ENCODE measurements around the gene C5orf47.
"Not testable (repeated sequence)": the region's sequence is repeated elsewhere in the genome, so short reads cannot be mapped to it uniquely, and the experiment has no call there.

The C5orf47 gene

DNA sequence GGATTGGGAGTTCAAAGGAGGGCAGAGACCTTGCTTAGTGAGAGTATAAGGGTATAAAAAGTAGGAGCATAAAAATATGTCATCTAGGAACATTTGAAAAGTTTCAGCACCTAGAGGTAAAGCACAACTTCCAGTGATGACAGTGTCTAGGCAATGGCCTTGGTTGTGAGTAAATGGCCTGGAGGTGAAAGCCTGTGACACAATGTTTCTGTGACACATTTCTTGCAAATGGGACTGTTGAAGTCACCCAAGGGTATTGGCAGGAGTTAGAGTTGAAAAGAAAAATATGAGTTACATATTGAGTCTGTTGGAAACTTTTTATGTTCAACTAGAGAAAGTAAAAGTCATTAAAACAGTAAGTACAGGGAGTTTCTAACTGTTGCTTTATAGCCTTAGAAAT lies 14.8 kb downstream of the C5orf47 start:
- H3K4me3 ChIP-seq: no peak overlapping the region
- TF ChIP-seq FOXP2 (optimal IDR thresholded peaks at IDR 0.05; ENCODE audit: control extremely low read depth, extremely low read length, insufficient read depth): no peak
- TF ChIP-seq EZH2 (IDR thresholded peaks at IDR 0.05): no peak
- TF ChIP-seq POLR2AphosphoS5 (IDR thresholded peaks at IDR 0.05; ENCODE audit: borderline replicate concordance, low read depth, low read length): no peak
- H3K36me3 ChIP-seq (ENCODE audit: insufficient read depth, low read length): no peaks in the 10 kb centered on the region
- DNase-seq (ENCODE audit: low read depth, low spot score): no peak
- no peak overlapping the region for H3K9ac ChIP-seq (ENCODE audit: insufficient read length)
- H3K27ac ChIP-seq: no peak overlapping the region
- H3K9me3 ChIP-seq (ENCODE audit: low read depth, low read length): no peaks in the 10 kb centered on the region

DNA sequence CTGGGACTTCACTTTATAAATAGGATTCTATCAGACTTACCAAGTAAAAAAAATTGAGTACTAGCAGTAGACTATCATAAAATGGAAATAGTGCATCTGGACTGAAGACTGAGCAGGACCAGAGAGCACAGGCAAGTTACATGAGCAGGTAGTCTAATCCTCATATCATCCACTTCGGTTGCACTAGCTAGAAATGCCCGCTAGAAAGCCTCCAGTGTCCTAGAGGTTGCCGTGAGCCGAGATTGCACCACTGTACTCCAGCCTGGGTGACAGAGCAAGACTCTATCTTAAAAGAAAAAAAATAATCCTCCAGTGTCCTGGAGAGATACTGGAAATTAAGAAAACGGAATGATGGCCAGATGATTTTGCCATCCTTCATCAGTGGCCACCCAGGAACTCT lies 20.0 kb downstream of the C5orf47 start:
- no peaks in the 10 kb centered on the region for H3K9me3 ChIP-seq (ENCODE audit: low read depth, low read length)
- no peak overlapping the region for H3K27ac ChIP-seq
- H3K36me3 ChIP-seq (ENCODE audit: insufficient read depth, low read length): no peaks in the 10 kb centered on the region
- no peak overlapping the region for H3K9ac ChIP-seq (ENCODE audit: insufficient read length)
- no peak for DNase-seq (ENCODE audit: low read depth, low spot score)
- no peak overlapping the region for H3K4me3 ChIP-seq
- no peak for TF ChIP-seq POLR2AphosphoS5 (IDR thresholded peaks at IDR 0.05; ENCODE audit: borderline replicate concordance, low read depth, low read length)
- no peak for TF ChIP-seq FOXP2 (optimal IDR thresholded peaks at IDR 0.05; ENCODE audit: control extremely low read depth, extremely low read length, insufficient read depth)
- no peak for TF ChIP-seq EZH2 (IDR thresholded peaks at IDR 0.05)

DNA sequence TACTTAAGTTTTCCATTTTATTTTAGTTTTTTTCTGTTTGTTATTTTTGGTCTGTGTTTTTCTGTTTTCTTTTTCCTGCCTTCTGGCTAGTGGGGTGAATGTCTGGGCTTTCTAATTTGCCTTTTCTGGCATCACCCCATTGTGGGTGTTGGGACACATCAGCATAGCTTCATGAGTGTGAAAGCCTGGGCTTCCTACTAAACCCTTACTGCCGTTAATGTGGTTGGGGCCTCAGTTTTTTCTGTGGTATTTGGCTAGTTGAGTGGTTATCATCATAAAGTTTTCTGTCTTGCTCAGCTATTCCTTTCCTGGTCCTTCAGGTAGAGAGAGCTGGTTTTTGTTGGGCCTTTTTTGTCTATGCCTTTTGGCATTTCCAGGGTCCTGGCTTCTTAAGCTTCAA lies 21.4 kb downstream of the C5orf47 start:
- no peaks in the 10 kb centered on the region for H3K36me3 ChIP-seq (ENCODE audit: insufficient read depth, low read length)
- H3K27ac ChIP-seq: no peak overlapping the region
- H3K9me3 ChIP-seq (ENCODE audit: low read depth, low read length): no peaks in the 10 kb centered on the region
- TF ChIP-seq EZH2 (IDR thresholded peaks at IDR 0.05): no peak
- no peak for TF ChIP-seq POLR2AphosphoS5 (IDR thresholded peaks at IDR 0.05; ENCODE audit: borderline replicate concordance, low read depth, low read length)
- no peak for TF ChIP-seq FOXP2 (optimal IDR thresholded peaks at IDR 0.05; ENCODE audit: control extremely low read depth, extremely low read length, insufficient read depth)
- H3K4me3 ChIP-seq: no peak overlapping the region
- DNase-seq (ENCODE audit: low read depth, low spot score): no peak
- H3K9ac ChIP-seq (ENCODE audit: insufficient read length): no peak overlapping the region

DNA sequence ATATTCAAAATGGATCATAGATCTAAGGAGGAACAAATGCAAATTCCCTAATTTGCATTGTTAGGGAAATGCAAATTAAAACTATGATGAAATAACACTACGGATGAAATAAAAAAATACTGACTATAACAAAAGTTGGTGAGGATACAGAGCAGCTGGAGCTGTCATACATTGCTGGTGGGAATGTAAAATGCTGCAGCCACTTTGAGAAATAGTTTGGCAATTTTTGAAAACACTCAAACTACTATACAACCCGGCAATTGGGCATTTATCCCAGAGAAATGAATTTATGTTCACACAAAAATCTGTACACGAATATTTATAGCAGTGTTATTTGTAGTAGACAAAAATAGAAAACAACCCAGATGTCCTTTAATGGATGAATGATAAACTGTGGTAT lies 22.5 kb downstream of the C5orf47 start:
- Histone ChIP-seq H3K27ac (no peak overlapping the region), H3K9me3 (ENCODE audit: low read depth, low read length) (no peaks in the 10 kb centered on the region), H3K9ac (ENCODE audit: insufficient read length) (no peak overlapping the region), H3K4me3 (no peak overlapping the region), H3K36me3 (ENCODE audit: insufficient read depth, low read length) (no peaks in the 10 kb centered on the region)
- DNase-seq (ENCODE audit: low read depth, low spot score): no peak
- TF ChIP-seq FOXP2 (optimal IDR thresholded peaks at IDR 0.05; ENCODE audit: control extremely low read depth, extremely low read length, insufficient read depth) (no peak), EZH2 (IDR thresholded peaks at IDR 0.05) (no peak), POLR2AphosphoS5 (IDR thresholded peaks at IDR 0.05; ENCODE audit: borderline replicate concordance, low read depth, low read length) (no peak)

DNA sequence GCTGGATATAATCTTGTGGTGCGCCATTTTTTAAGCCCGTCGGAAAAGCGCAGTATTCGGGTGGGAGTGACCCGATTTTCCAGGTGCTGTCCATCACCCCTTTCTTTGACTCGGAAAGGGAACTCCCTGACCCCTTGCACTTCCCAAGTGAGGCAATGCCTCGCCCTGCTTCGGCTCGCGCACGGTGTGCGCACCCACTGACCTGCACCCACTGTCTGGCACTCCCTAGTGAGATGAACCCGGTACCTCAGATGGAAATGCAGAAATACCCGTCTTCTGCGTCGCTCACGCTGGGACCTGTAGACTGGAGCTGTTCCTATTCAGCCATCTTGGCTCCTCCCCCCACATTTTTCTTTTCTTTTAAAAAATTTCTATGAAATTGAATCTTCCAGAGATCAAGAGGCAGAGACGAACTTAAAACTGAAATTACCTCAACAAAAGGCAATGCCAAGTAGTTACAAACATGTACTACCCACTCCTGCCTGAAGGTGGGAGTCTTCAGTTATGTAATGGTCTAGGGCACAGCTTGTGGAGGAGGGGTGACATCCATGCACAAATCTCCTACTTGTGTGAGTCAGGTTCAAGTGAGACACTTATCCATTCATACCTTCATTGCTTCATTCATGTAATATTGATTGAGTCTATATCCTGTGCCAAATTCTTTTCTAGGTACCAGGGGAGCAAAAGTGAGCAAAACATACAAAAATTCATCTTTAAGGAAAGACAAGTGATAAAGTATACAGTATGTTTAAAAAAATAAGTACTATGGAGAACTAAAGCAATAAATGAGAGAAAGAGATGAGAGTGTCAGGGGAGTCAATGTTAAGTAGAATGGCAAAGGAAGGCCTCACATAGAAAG lies 31.3 kb downstream of the C5orf47 start:
- H3K9ac ChIP-seq (ENCODE audit: insufficient read length); H3K4me3 ChIP-seq; H3K36me3 ChIP-seq (ENCODE audit: insufficient read depth, low read length); H3K27ac ChIP-seq; DNase-seq (ENCODE audit: low read depth, low spot score); H3K9me3 ChIP-seq (ENCODE audit: low read depth, low read length): not testable (repeated sequence)

GRCh38 chr5:174020928-174021304 lies 31.9 kb downstream of the C5orf47 start:
- no peak overlapping the region for H3K4me3 ChIP-seq
- H3K9me3 ChIP-seq (ENCODE audit: low read depth, low read length): no peaks in the 10 kb centered on the region
- H3K27ac ChIP-seq: no peak overlapping the region
- TF ChIP-seq EZH2 (IDR thresholded peaks at IDR 0.05) (no peak), POLR2AphosphoS5 (IDR thresholded peaks at IDR 0.05; ENCODE audit: borderline replicate concordance, low read depth, low read length) (no peak), FOXP2 (optimal IDR thresholded peaks at IDR 0.05; ENCODE audit: control extremely low read depth, extremely low read length, insufficient read depth) (no peak)
- no peaks in the 10 kb centered on the region for H3K36me3 ChIP-seq (ENCODE audit: insufficient read depth, low read length)
- no peak for DNase-seq (ENCODE audit: low read depth, low spot score)
- no peak overlapping the region for H3K9ac ChIP-seq (ENCODE audit: insufficient read length)

- no peak overlapping the region for H3K4me3 ChIP-seq
- no peaks in the 10 kb centered on the region for H3K36me3 ChIP-seq (ENCODE audit: insufficient read depth, low read length)
- peak; percentile 53 for DNase-seq (ENCODE audit: low read depth, low spot score)
- no peak overlapping the region for H3K27ac ChIP-seq
- no peaks in the 10 kb centered on the region for H3K9me3 ChIP-seq (ENCODE audit: low read depth, low read length)
- peak; percentile 52; the same call in 1 of the 2 replicates for TF ChIP-seq POLR2AphosphoS5 (IDR thresholded peaks at IDR 0.05; ENCODE audit: borderline replicate concordance, low read depth, low read length)
- TF ChIP-seq FOXP2 (optimal IDR thresholded peaks at IDR 0.05; ENCODE audit: control extremely low read depth, extremely low read length, insufficient read depth): no peak
- H3K9ac ChIP-seq (ENCODE audit: insufficient read length): no peak overlapping the region
These were observed 33.6 kb downstream of the C5orf47 start for GRCh38 chr5:174022384-174023095.

- H3K9me3 ChIP-seq (ENCODE audit: low read depth, low read length): no peaks in the 10 kb centered on the region
- no peak for DNase-seq (ENCODE audit: low read depth, low spot score)
- TF ChIP-seq EZH2 (IDR thresholded peaks at IDR 0.05) (no peak), POLR2AphosphoS5 (IDR thresholded peaks at IDR 0.05; ENCODE audit: borderline replicate concordance, low read depth, low read length) (no peak), FOXP2 (optimal IDR thresholded peaks at IDR 0.05; ENCODE audit: control extremely low read depth, extremely low read length, insufficient read depth) (no peak)
These were observed 41.3 kb downstream of the C5orf47 start for GRCh38 chr5:174030286-174030685.

More at GRCh38 chr5:174030286-174030685, 41.3 kb downstream of the C5orf47 start:
- H3K9ac ChIP-seq (ENCODE audit: insufficient read length): no peak overlapping the region
- no peak overlapping the region for H3K27ac ChIP-seq
- no peak overlapping the region for H3K4me3 ChIP-seq
- H3K36me3 ChIP-seq (ENCODE audit: insufficient read depth, low read length): no peaks in the 10 kb centered on the region
